Natural killer cell (primary cell): Measurements from ENCODE around the gene CCDC134. TPM values are rescaled to one million over a fixed set of nuclear protein-coding genes. Genes with fewer than 3 reads are reported as not detected.

ENCODE experiments used
- ATAC-seq, 3 donors: fragments of 150-1000 bp in 2 of 3; fragments of 200-7000 bp in 1 of 3; cut with Tn5 transposase; 1 replicate in 1 of 3; 2 replicates in 2 of 3; pipeline ENCODE4 v1.10.0; 2021; ENCODE audit warnings: mild to moderate bottlenecking in 2 of 3, moderate library complexity in 2 of 3
- DNase-seq, 2 donors: peaks; one replicate each; pipeline versions ENCODE4 v3.0.0 to v3.0.0-alpha.2; 2013 to 2021; ENCODE audit warnings: mixed read lengths in 1 of 2
- H3K27ac ChIP-seq: one replicate; pipeline ENCODE4 v1.5.1; 2013; ENCODE audit warnings: mild to moderate bottlenecking, low read length
- H3K27me3 ChIP-seq: one replicate; pipeline ENCODE4 v1.6.1; 2013; ENCODE audit warnings: low read length; ENCODE audit not compliant: control insufficient read depth, insufficient read depth
- H3K36me3 ChIP-seq: one replicate; pipeline ENCODE4 v1.6.1; 2013; ENCODE audit warnings: low read length; ENCODE audit not compliant: control insufficient read depth, insufficient read depth
- H3K4me1 ChIP-seq: one replicate; pipeline ENCODE4 v1.6.1; 2013; ENCODE audit warnings: low read length; ENCODE audit not compliant: control insufficient read depth, insufficient read depth
- H3K4me3 ChIP-seq: one replicate; pipeline ENCODE4 v1.5.1; 2013; ENCODE audit warnings: low read length
- H3K9me3 ChIP-seq: one replicate; pipeline ENCODE4 v1.6.1; 2013; ENCODE audit warnings: low read length; ENCODE audit not compliant: control insufficient read depth, insufficient read depth
- H3K27ac Mint-ChIP-seq, 2 donors: one replicate each; pipeline ENCODE4 v1.8.0; 2022; ENCODE audit warnings: mild to moderate bottlenecking in 2 of 2, mixed read lengths in 2 of 2, moderate library complexity in 1 of 2
- H3K27me3 Mint-ChIP-seq, 2 donors: one replicate each; pipeline ENCODE4 v1.8.0; 2022; ENCODE audit warnings: low read depth in 2 of 2, mixed read lengths in 2 of 2
- H3K36me3 Mint-ChIP-seq: one replicate; pipeline ENCODE4 v1.8.0; 2022; ENCODE audit warnings: mixed read lengths
- H3K4me1 Mint-ChIP-seq, 2 donors: one replicate each; pipeline ENCODE4 v1.8.0; 2022; ENCODE audit warnings: mixed read lengths in 2 of 2
- H3K4me3 Mint-ChIP-seq: one replicate; pipeline ENCODE4 v1.8.0; 2022; ENCODE audit warnings: mild to moderate bottlenecking, moderate library complexity, mixed read lengths
- H3K9me3 Mint-ChIP-seq, 2 donors: one replicate each; pipeline ENCODE4 v1.8.0; 2022; ENCODE audit warnings: mixed read lengths in 2 of 2
- CTCF ChIP-seq: fragments of 200-600 bp; IDR thresholded peaks from one replicate; pipeline ENCODE4 v1.8.0; 2022; ENCODE audit warnings: antibody characterized with exemption
- WGBS: methylation state at CpG from one replicate; pipeline ENCODE4 v1.1.7; 2013; ENCODE audit warnings: missing lambda C conversion rate; ENCODE audit not compliant: insufficient coverage; 5-methylcytosine and 5-hydroxymethylcytosine counted together
- intact Hi-C: fragments of 100-400 bp; cut with micrococcal nuclease; formaldehyde crosslinking; loops from one replicate; pipeline ENCODE4 v1.14.2; 2022
- total RNA-seq, 4 donors: library from RNA; stranded (reverse); fragments of 120-200 nt in 1 of 4; gene quantifications; one replicate each; pipeline versions ENCODE4 v1.2.3 to v1.2.4, GENCODE V29; 2013 to 2022

The CCDC134 gene
- total RNA-seq, 3 donors from 2014 or later (not counting 1 experiment from before 2014, with no cell fraction given): 16.4 to 22.1 (median 16.7) TPM

- no peak overlapping the region for H3K27ac Mint-ChIP-seq
- WGBS: 93% methylated on average over 4 of the region's 4 CpGs
- no peaks in the 10 kb centered on the region for H3K4me1 Mint-ChIP-seq
- no peak for ATAC-seq
- no peaks in the 10 kb centered on the region for H3K36me3 Mint-ChIP-seq
- Histone ChIP-seq H3K36me3 (no peaks in the 10 kb centered on the region), H3K4me3 (no peak overlapping the region), H3K27me3 (no peaks in the 10 kb centered on the region), H3K4me1 (no peaks in the 10 kb centered on the region), H3K9me3 (no peaks in the 10 kb centered on the region), H3K27ac (no peak overlapping the region)
- no peak overlapping the region for H3K4me3 Mint-ChIP-seq
- peaks cover 0 to 3% of the 10 kb centered on the region in 2 donors for H3K27me3 Mint-ChIP-seq
- no peak for TF ChIP-seq CTCF
- H3K9me3 Mint-ChIP-seq: no peaks in the 10 kb centered on the region
- no peak for DNase-seq
- intact Hi-C loops: no loop called here
Measured at GRCh38 chr22:41772198-41772597, 28.3 kb upstream of the CCDC134 start.

GRCh38 chr22:41772645-41773044, 27.8 kb upstream of the CCDC134 start:
- intact Hi-C loops: no loop called here
- no peak overlapping the region for H3K4me3 ChIP-seq
- H3K4me1 ChIP-seq: no peaks in the 10 kb centered on the region
- H3K27ac Mint-ChIP-seq: no peak overlapping the region
- DNase-seq: no peak
- ATAC-seq: no peak
- no peak overlapping the region for H3K4me3 Mint-ChIP-seq
- no peak for TF ChIP-seq CTCF
- H3K36me3 Mint-ChIP-seq: no peaks in the 10 kb centered on the region
- no peak overlapping the region for H3K27ac ChIP-seq
- H3K27me3 Mint-ChIP-seq: peaks cover 0 to 3% of the 10 kb centered on the region in 2 donors
- H3K4me1 Mint-ChIP-seq: no peaks in the 10 kb centered on the region
- H3K36me3 ChIP-seq: no peaks in the 10 kb centered on the region
- H3K27me3 ChIP-seq: no peaks in the 10 kb centered on the region
- H3K9me3 Mint-ChIP-seq: no peaks in the 10 kb centered on the region
- no peaks in the 10 kb centered on the region for H3K9me3 ChIP-seq

- H3K9me3 ChIP-seq: no peaks in the 10 kb centered on the region
- H3K27me3 ChIP-seq: no peaks in the 10 kb centered on the region
- H3K4me3 Mint-ChIP-seq: no peak overlapping the region
- peaks cover 6 to 8% of the 10 kb centered on the region in 2 donors for H3K4me1 Mint-ChIP-seq
- intact Hi-C loops: no loop called here
- H3K27ac Mint-ChIP-seq: no peak overlapping the region
- H3K36me3 ChIP-seq: no peaks in the 10 kb centered on the region
- TF ChIP-seq CTCF: no peak
- no peak overlapping the region for H3K4me3 ChIP-seq
- H3K27me3 Mint-ChIP-seq: no peaks in the 10 kb centered on the region
- WGBS: 91% methylated on average over 5 of the region's 5 CpGs
- no peak for DNase-seq
- peaks cover 8% of the 10 kb centered on the region for H3K4me1 ChIP-seq
- H3K36me3 Mint-ChIP-seq: no peaks in the 10 kb centered on the region
- no peaks in the 10 kb centered on the region for H3K9me3 Mint-ChIP-seq
- ATAC-seq: no peak
- no peak overlapping the region for H3K27ac ChIP-seq
Measured at GRCh38 chr22:41775338-41775737, 25.1 kb upstream of the CCDC134 start.

GRCh38 chr22:41775976-41776375, 24.5 kb upstream of the CCDC134 start:
- Histone ChIP-seq H3K4me1 (peaks cover 14% of the 10 kb centered on the region), H3K36me3 (no peaks in the 10 kb centered on the region), H3K27ac (no peak overlapping the region), H3K4me3 (no peak overlapping the region), H3K27me3 (no peaks in the 10 kb centered on the region), H3K9me3 (no peaks in the 10 kb centered on the region)
- H3K9me3 Mint-ChIP-seq: no peaks in the 10 kb centered on the region
- no peak for TF ChIP-seq CTCF
- ATAC-seq (no peak), DNase-seq (no peak)
- intact Hi-C loops: no loop called here
- no peak overlapping the region for H3K4me3 Mint-ChIP-seq
- H3K36me3 Mint-ChIP-seq: no peaks in the 10 kb centered on the region
- 94% methylated on average over 4 of the region's 4 CpGs for WGBS
- H3K27me3 Mint-ChIP-seq: no peaks in the 10 kb centered on the region
- H3K27ac Mint-ChIP-seq: no peak overlapping the region
- H3K4me1 Mint-ChIP-seq: peaks cover 12 to 15% of the 10 kb centered on the region in 2 donors
